Omental fat pad (tissue), 4 donors: ENCODE results near the gene SDC3. TPM values are rescaled to one million over a fixed set of nuclear protein-coding genes. Genes with fewer than 3 reads are reported as not detected.

Source experiments
- ATAC-seq: fragments of 150-250 bp; one replicate; pipeline ENCODE4 v1.9.1; 2016; ENCODE audit warnings: mild to moderate bottlenecking, moderate library complexity; ENCODE audit not compliant: low FRiP score
- DNase-seq: peaks from one replicate; pipeline ENCODE4 v3.0.0-alpha.2; 2019; ENCODE audit warnings: low spot score
- CTCF ChIP-seq, 3 donors: fragments of 450-650 bp; IDR thresholded peaks; one replicate each; pipeline ENCODE4 v1.5.1; 2016 to 2017; ENCODE audit warnings: antibody characterized with exemption in 3 of 3, mild to moderate bottlenecking in 3 of 3, moderate library complexity in 2 of 3
- total RNA-seq, 4 donors: library from RNA; depleted of rRNA; stranded (reverse); fragments of >200 nt; gene quantifications; one replicate each; pipeline ENCODE4 v1.1.0, GENCODE V29; 2016

SDC3 gene
- total RNA-seq, 4 donors from 2014 or later = 27.3 to 38.1 (median 30.8) TPM

GRCh38 chr1:30927448-30927847 lies 18.9 kb upstream of the SDC3 start:
- TF ChIP-seq CTCF (IDR thresholded peaks at IDR 0.05) = no peak
- DNase-seq (no peak), ATAC-seq (no peak)

GRCh38 chr1:30923597-30923996 lies 15.0 kb upstream of the SDC3 start:
- no peak for ATAC-seq
- no peak for DNase-seq
- TF ChIP-seq CTCF (IDR thresholded peaks at IDR 0.05) = no peak

GRCh38 chr1:30920827-30921226 lies 12.3 kb upstream of the SDC3 start:
- ATAC-seq (no peak), DNase-seq (no peak)
- TF ChIP-seq CTCF (IDR thresholded peaks at IDR 0.05) = no peak

- DNase-seq = no peak
- no peak for TF ChIP-seq CTCF (IDR thresholded peaks at IDR 0.05)
- no peak for ATAC-seq
Measured at GRCh38 chr1:30919025-30919881, 10.7 kb upstream of the SDC3 start.

- no peak for TF ChIP-seq CTCF (IDR thresholded peaks at IDR 0.05)
- ATAC-seq (no peak), DNase-seq (no peak)
Measured at GRCh38 chr1:30916296-30916695, 7.7 kb upstream of the SDC3 start.

GRCh38 chr1:30915491-30916230 lies 7.1 kb upstream of the SDC3 start:
- DNase-seq (no peak), ATAC-seq (no peak)
- no peak for TF ChIP-seq CTCF (IDR thresholded peaks at IDR 0.05)
